K562 (cell line): Measurements from ENCODE around the gene CENPT. TPM values are rescaled to one million over a fixed set of nuclear protein-coding genes. Genes with fewer than 3 reads are reported as not detected.

Experiments used
- DPF2 ChIP-seq: fragments of 450-650 bp; IDR thresholded peaks from 2 replicates; pipeline ENCODE4 v1.6.1; 2016
- ERF ChIP-seq: fragments of 450-650 bp; formaldehyde crosslinking; IDR thresholded peaks from 2 replicates; pipeline ENCODE4 v1.4.0; 2020; ENCODE audit warnings: mild to moderate bottlenecking, mixed read lengths
- NCOA2 ChIP-seq, 2 experiments: fragments of 450-650 bp; IDR thresholded peaks; 2 replicates each; pipeline ENCODE4 v1.6.1; 2018; ENCODE audit warnings: mild to moderate bottlenecking in 2 of 2, moderate library complexity in 1 of 2; ENCODE audit not compliant: partially characterized antibody in 2 of 2
- NCOA6 ChIP-seq: fragments of 450-650 bp; IDR thresholded peaks from 2 replicates; pipeline ENCODE4 v1.6.1; 2017; ENCODE audit warnings: mild to moderate bottlenecking
- POLR3G ChIP-seq: IDR thresholded peaks from 2 replicates; pipeline ENCODE4 v1.6.1; 2011; ENCODE audit not compliant: insufficient read length, insufficient replicate concordance; ENCODE audit errors: extremely low read depth
- PYGO2 ChIP-seq: fragments of 450-650 bp; IDR thresholded peaks from 2 replicates; pipeline ENCODE4 v1.6.1; 2016; ENCODE audit warnings: mild to moderate bottlenecking, missing genetic modification characterization, moderate library complexity, missing compliant biosample characterization
- SREBF1 ChIP-seq: fragments of 150-350 bp; IDR thresholded peaks from 2 replicates; pipeline ENCODE4 v1.6.1; 2014; ENCODE audit warnings: antibody characterized with exemption, low read depth, low read length, borderline replicate concordance
- STAT5B ChIP-seq: fragments of 250-450 bp; sonication (Bioruptor Pico); IDR thresholded peaks from 2 replicates; pipeline ENCODE4 v1.8.0; 2021; ENCODE audit warnings: mild to moderate bottlenecking, inconsistent platforms
- YY1 ChIP-seq, 3 experiments: IDR thresholded peaks; 2 replicates each; pipeline ENCODE4 v1.6.1; 2011; ENCODE audit warnings: low read length in 2 of 3, mild to moderate bottlenecking in 2 of 3, moderate library complexity in 2 of 3, borderline replicate concordance in 1 of 3, control low read depth in 1 of 3, low read depth in 1 of 3; ENCODE audit not compliant: insufficient read depth in 3 of 3, insufficient replicate concordance in 2 of 3, control insufficient read depth in 1 of 3, insufficient read length in 1 of 3; ENCODE audit errors: extremely low read depth in 1 of 3
- ZNF583 ChIP-seq: fragments of 250-450 bp; sonication (Bioruptor Pico); IDR thresholded peaks from 2 replicates; pipeline ENCODE4 v1.4.0; 2020
- polyA plus RNA-seq, 8 experiments: library from polyadenylated mRNA; depleted of rRNA in 4 of 8; stranded (reverse) in 5 of 8; unstranded in 3 of 8; fragments of >200 nt; fragmentation: Nextera tagmentation in 2 of 8; fragmentation: Illumina TruSeq in 1 of 8; extraction: Ambion mirVana in 2 of 8; extraction: Trizol in 1 of 8; gene quantifications; 2 replicates each; pipeline versions ENCODE4 v1.2.1 to v1.2.3, GENCODE V29; 2011 to 2014; ENCODE audit warnings: inconsistent platforms in 1 of 8, missing spikeins in 1 of 8
- total RNA-seq, 7 experiments: library from RNA; depleted of rRNA in 6 of 7; stranded (reverse); fragments of >200 nt in 6 of 7; fragmentation: Illumina TruSeq in 2 of 7; extraction: Trizol in 2 of 7; gene quantifications; 2 replicates each; pipeline versions ENCODE4 v1.2.1 to v1.2.3, GENCODE V29; 2011 to 2021; ENCODE audit warnings: low replicate concordance in 1 of 7
- TF ChIP-seq, protein P1 (sequence below): sonication (generic); formaldehyde crosslinking; IDR thresholded peaks from 2 replicates; pipeline ENCODE4 v1.8.1; 2023; ENCODE audit warnings: missing genetic modification reagents, mild to moderate bottlenecking, borderline replicate concordance
- TF ChIP-seq, protein P2 (sequence below): fragments of 450-650 bp; formaldehyde crosslinking; IDR thresholded peaks from 2 replicates; pipeline ENCODE4 v1.4.0; 2020; ENCODE audit warnings: mild to moderate bottlenecking, mixed read lengths
- TF ChIP-seq, protein P3 (sequence below): fragments of 450-650 bp; IDR thresholded peaks from 2 replicates; pipeline ENCODE4 v1.6.1; 2017; ENCODE audit warnings: mild to moderate bottlenecking, moderate library complexity
- TF ChIP-seq, protein P4 (sequence below), 3 experiments: fragments of 200-800 bp in 1 of 3; sonication (Bioruptor generic) in 1 of 3; sonication (generic) in 1 of 3; formaldehyde crosslinking in 1 of 3; IDR thresholded peaks; 2 replicates each; pipeline versions ENCODE4 v1.6.1 to v1.8.0; 2016 to 2022; ENCODE audit warnings: mild to moderate bottlenecking in 2 of 3, missing compliant biosample characterization in 2 of 3, missing genetic modification characterization in 2 of 3, missing genetic modification reagents in 1 of 3
- TF ChIP-seq, protein P5 (sequence below), 2 experiments: fragments of 450-650 bp; IDR thresholded peaks; 2 replicates each; pipeline ENCODE4 v1.6.1; 2016

CENPT gene
- total and polyA plus RNA-seq, 9 of the 15 experiments (the other 6 are each of a cell fraction or from before 2014, with no cell fraction given), result 3.6 to 94.2 (median 44.1) TPM

DNA sequence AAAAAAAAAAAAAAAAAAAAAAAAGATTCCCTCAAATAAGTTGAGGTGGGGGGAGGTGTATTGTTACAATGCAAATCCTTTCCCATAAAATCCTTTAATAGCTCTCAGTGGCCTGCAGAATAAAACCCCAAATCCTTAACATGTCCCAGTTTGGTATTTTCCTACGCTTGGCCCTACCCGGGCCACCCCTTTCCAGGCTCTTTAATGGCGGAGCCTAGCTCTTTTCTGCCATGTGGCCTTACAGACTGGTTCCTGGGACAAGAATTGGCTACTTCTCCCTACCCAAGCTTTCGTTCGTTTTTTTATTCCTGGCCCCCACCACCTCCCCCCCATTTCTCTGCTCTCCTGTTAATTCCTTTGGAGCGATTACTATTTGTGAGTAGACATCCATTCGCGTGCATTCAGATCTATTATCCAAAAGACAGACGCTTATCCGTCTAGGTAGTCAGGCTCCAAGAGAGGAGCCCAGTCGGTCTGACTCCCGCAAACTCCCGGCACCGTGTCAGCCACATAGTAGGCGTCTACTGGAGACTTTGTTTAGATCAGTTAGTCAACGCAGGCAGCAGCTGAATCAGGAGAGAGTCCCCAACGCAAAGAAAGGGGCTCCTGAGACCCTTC lies 6.2 kb downstream of the CENPT start (continued):
- TF ChIP-seq, protein P1, sequence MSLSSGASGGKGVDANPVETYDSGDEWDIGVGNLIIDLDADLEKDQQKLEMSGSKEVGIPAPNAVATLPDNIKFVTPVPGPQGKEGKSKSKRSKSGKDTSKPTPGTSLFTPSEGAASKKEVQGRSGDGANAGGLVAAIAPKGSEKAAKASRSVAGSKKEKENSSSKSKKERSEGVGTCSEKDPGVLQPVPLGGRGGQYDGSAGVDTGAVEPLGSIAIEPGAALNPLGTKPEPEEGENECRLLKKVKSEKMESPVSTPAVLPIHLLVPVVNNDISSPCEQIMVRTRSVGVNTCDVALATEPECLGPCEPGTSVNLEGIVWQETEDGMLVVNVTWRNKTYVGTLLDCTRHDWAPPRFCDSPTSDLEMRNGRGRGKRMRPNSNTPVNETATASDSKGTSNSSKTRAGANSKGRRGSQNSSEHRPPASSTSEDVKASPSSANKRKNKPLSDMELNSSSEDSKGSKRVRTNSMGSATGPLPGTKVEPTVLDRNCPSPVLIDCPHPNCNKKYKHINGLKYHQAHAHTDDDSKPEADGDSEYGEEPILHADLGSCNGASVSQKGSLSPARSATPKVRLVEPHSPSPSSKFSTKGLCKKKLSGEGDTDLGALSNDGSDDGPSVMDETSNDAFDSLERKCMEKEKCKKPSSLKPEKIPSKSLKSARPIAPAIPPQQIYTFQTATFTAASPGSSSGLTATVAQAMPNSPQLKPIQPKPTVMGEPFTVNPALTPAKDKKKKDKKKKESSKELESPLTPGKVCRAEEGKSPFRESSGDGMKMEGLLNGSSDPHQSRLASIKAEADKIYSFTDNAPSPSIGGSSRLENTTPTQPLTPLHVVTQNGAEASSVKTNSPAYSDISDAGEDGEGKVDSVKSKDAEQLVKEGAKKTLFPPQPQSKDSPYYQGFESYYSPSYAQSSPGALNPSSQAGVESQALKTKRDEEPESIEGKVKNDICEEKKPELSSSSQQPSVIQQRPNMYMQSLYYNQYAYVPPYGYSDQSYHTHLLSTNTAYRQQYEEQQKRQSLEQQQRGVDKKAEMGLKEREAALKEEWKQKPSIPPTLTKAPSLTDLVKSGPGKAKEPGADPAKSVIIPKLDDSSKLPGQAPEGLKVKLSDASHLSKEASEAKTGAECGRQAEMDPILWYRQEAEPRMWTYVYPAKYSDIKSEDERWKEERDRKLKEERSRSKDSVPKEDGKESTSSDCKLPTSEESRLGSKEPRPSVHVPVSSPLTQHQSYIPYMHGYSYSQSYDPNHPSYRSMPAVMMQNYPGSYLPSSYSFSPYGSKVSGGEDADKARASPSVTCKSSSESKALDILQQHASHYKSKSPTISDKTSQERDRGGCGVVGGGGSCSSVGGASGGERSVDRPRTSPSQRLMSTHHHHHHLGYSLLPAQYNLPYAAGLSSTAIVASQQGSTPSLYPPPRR (CRISPR knock-in tag), result no peak
- TF ChIP-seq NCOA2 (IDR thresholded peaks at IDR 0.05; ENCODE audit: partially characterized antibody in 2 of 2) (no peak), NCOA6 (peak; percentile 81), STAT5B (CRISPR knock-in tag) (no peak), ZNF583 (CRISPR knock-in tag) (no peak), ERF (CRISPR knock-in tag) (no peak), SREBF1 (no peak), DPF2 (peak; percentile 34; the same call in 1 of the 2 replicates), PYGO2 (tag) (no peak), YY1 (IDR thresholded peaks at IDR 0.05; ENCODE audit: borderline replicate concordance in 1 of 3, control insufficient read depth in 1 of 3, extremely low read depth in 1 of 3, insufficient read depth in 3 of 3, insufficient read length in 1 of 3, insufficient replicate concordance in 2 of 3, low read depth in 1 of 3, low read length in 2 of 3) (peak in 1 of 3 experiments; percentile 87), POLR3G (no peak)
- TF ChIP-seq, protein P2, sequence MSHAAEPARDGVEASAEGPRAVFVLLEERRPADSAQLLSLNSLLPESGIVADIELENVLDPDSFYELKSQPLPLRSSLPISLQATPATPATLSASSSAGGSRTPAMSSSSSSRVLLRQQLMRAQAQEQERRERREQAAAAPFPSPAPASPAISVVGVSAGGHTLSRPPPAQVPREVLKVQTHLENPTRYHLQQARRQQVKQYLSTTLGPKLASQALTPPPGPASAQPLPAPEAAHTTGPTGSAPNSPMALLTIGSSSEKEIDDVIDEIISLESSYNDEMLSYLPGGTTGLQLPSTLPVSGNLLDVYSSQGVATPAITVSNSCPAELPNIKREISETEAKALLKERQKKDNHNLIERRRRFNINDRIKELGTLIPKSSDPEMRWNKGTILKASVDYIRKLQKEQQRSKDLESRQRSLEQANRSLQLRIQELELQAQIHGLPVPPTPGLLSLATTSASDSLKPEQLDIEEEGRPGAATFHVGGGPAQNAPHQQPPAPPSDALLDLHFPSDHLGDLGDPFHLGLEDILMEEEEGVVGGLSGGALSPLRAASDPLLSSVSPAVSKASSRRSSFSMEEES (CRISPR knock-in tag), result no peak
- TF ChIP-seq, protein P3, sequence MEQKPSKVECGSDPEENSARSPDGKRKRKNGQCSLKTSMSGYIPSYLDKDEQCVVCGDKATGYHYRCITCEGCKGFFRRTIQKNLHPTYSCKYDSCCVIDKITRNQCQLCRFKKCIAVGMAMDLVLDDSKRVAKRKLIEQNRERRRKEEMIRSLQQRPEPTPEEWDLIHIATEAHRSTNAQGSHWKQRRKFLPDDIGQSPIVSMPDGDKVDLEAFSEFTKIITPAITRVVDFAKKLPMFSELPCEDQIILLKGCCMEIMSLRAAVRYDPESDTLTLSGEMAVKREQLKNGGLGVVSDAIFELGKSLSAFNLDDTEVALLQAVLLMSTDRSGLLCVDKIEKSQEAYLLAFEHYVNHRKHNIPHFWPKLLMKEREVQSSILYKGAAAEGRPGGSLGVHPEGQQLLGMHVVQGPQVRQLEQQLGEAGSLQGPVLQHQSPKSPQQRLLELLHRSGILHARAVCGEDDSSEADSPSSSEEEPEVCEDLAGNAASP, result no peak
- TF ChIP-seq, protein P4, sequence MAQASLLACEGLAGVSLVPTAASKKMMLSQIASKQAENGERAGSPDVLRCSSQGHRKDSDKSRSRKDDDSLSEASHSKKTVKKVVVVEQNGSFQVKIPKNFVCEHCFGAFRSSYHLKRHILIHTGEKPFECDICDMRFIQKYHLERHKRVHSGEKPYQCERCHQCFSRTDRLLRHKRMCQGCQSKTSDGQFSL (CRISPR knock-in tag; IDR thresholded peaks at IDR 0.05), result 0 out of 2 replicates have a peak, but pooled peaks have one; percentile 21
- TF ChIP-seq, protein P4 (tag; IDR thresholded peaks at IDR 0.05), result no peak
- TF ChIP-seq, protein P5, sequence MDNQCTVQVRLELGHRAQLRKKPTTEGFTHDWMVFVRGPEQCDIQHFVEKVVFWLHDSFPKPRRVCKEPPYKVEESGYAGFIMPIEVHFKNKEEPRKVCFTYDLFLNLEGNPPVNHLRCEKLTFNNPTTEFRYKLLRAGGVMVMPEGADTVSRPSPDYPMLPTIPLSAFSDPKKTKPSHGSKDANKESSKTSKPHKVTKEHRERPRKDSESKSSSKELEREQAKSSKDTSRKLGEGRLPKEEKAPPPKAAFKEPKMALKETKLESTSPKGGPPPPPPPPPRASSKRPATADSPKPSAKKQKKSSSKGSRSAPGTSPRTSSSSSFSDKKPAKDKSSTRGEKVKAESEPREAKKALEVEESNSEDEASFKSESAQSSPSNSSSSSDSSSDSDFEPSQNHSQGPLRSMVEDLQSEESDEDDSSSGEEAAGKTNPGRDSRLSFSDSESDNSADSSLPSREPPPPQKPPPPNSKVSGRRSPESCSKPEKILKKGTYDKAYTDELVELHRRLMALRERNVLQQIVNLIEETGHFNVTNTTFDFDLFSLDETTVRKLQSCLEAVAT (IDR thresholded peaks at IDR 0.05), result 0 out of 4 replicates have a peak, but pooled peaks of 1 of the 2 experiments have one; percentile 19
